MM.1S (cell line): ENCODE measurements around the gene COL3A1.

Source experiments
- EZH2 ChIP-seq: fragments of 300-600 bp; sonication (generic); optimal IDR thresholded peaks from 2 replicates; pipeline ENCODE3; 2017; ENCODE audit warnings: low read depth, mild to moderate bottlenecking, antibody characterized with exemption, low read length, mixed read lengths
- EZH2phosphoT487 ChIP-seq: fragments of 300-600 bp; sonication (generic); IDR thresholded peaks from 2 replicates; pipeline ENCODE4 v1.6.1; 2018; ENCODE audit warnings: antibody characterized with exemption, low read length
- TF ChIP-seq, protein P1 (sequence below): fragments of 300-600 bp; sonication (generic); IDR thresholded peaks from 2 replicates; pipeline ENCODE4 v1.5.1; 2016; ENCODE audit warnings: antibody characterized with exemption, low read length, mixed read lengths

DNA sequence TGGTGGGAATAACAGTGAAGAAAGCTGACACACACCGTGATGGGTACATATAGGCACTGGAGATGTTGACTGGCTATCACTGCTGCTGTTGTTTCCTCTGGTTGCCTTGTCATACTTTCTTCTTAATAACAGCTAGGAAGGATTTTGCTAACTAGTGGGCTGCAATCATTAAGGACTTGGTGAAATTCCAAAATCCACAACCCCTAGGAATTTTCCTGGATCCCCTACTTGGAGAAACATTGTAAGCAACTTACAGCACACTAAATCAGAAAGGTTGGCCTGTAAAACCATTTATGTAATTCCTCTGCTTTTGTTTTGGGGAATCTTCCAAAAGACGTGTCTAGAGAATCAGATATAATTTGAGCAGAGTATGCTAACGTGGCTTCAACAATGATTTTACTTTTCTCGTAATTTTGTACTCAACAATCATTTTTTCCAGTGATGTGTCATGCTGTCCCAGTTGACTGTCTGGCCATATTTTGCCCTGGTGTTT lies 8.0 kb upstream of the COL3A1 start:
- TF ChIP-seq, protein P1, sequence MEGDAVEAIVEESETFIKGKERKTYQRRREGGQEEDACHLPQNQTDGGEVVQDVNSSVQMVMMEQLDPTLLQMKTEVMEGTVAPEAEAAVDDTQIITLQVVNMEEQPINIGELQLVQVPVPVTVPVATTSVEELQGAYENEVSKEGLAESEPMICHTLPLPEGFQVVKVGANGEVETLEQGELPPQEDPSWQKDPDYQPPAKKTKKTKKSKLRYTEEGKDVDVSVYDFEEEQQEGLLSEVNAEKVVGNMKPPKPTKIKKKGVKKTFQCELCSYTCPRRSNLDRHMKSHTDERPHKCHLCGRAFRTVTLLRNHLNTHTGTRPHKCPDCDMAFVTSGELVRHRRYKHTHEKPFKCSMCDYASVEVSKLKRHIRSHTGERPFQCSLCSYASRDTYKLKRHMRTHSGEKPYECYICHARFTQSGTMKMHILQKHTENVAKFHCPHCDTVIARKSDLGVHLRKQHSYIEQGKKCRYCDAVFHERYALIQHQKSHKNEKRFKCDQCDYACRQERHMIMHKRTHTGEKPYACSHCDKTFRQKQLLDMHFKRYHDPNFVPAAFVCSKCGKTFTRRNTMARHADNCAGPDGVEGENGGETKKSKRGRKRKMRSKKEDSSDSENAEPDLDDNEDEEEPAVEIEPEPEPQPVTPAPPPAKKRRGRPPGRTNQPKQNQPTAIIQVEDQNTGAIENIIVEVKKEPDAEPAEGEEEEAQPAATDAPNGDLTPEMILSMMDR = no peak
- TF ChIP-seq EZH2phosphoT487 (no peak), EZH2 (no peak)
